Neural progenitor cell (in vitro differentiated cells): ENCODE data around the gene CIITA. TPM values are rescaled to one million over a fixed set of nuclear protein-coding genes. Genes with fewer than 3 reads are reported as not detected.

Source experiments
- DNase-seq: peaks from one replicate; pipeline ENCODE4 v3.0.0-alpha.2; 2016; ENCODE audit warnings: low spot score
- H2AFZ ChIP-seq: fragments of 200-600 bp; sonication (generic); replicated peaks from 2 replicates; pipeline ENCODE4 v1.6.1; 2016; ENCODE audit warnings: antibody characterized with exemption
- H3F3A ChIP-seq: fragments of 200-600 bp; sonication (generic); 2 replicates; pipeline ENCODE4 v1.6.1; 2016; ENCODE audit warnings: antibody characterized with exemption, low read depth
- H3K27ac ChIP-seq: fragments of 200-600 bp; sonication (generic); 2 replicates; pipeline ENCODE4 v1.5.1; 2016; ENCODE audit warnings: mild to moderate bottlenecking
- H3K27me3 ChIP-seq: fragments of 200-600 bp; sonication (generic); 2 replicates; pipeline ENCODE4 v1.6.1; 2016; ENCODE audit warnings: mild to moderate bottlenecking, moderate library complexity
- H3K36me3 ChIP-seq: fragments of 200-600 bp; sonication (generic); 2 replicates; pipeline ENCODE4 v1.5.1; 2016
- H3K4me1 ChIP-seq: fragments of 200-600 bp; sonication (generic); 2 replicates; pipeline ENCODE4 v1.6.1; 2016; ENCODE audit warnings: mixed run types
- H3K4me2 ChIP-seq: fragments of 200-600 bp; sonication (generic); 2 replicates; pipeline ENCODE4 v1.6.1; 2016
- H3K4me3 ChIP-seq: fragments of 200-600 bp; sonication (generic); 2 replicates; pipeline ENCODE4 v1.5.1; 2016
- H3K79me2 ChIP-seq: fragments of 200-600 bp; sonication (generic); 2 replicates; pipeline ENCODE4 v1.6.1; 2016; ENCODE audit warnings: low read depth
- H3K9ac ChIP-seq: fragments of 200-600 bp; sonication (generic); 2 replicates; pipeline ENCODE4 v1.6.1; 2016
- H3K9me3 ChIP-seq: fragments of 200-600 bp; sonication (generic); 2 replicates; pipeline ENCODE4 v1.5.1; 2016; ENCODE audit warnings: low read depth
- H4K20me1 ChIP-seq: fragments of 200-600 bp; sonication (generic); 2 replicates; pipeline ENCODE4 v1.6.1; 2016; ENCODE audit warnings: low read depth
- H3K27ac Mint-ChIP-seq: 3 replicates; pipeline ENCODE4 v1.8.0; 2021; ENCODE audit warnings: mixed read lengths
- H3K27me3 Mint-ChIP-seq: 2 replicates; pipeline ENCODE4 v1.8.0; 2022; ENCODE audit warnings: low read depth, mild to moderate bottlenecking, inconsistent platforms, moderate library complexity, mixed read lengths; ENCODE audit not compliant: insufficient read depth
- H3K36me3 Mint-ChIP-seq: 3 replicates; pipeline ENCODE4 v1.8.0; 2021; ENCODE audit warnings: mixed read lengths
- H3K4me1 Mint-ChIP-seq: 3 replicates; pipeline ENCODE4 v1.8.0; 2021; ENCODE audit warnings: mixed read lengths
- H3K4me3 Mint-ChIP-seq: 3 replicates; pipeline ENCODE4 v1.8.0; 2021; ENCODE audit warnings: mild to moderate bottlenecking, moderate library complexity, mixed read lengths
- H3K9me3 Mint-ChIP-seq: 3 replicates; pipeline ENCODE4 v1.8.0; 2020; ENCODE audit warnings: mixed read lengths
- CTCF ChIP-seq: fragments of 200-600 bp; sonication (generic); IDR thresholded peaks from 2 replicates; pipeline ENCODE4 v1.5.1; 2017; ENCODE audit warnings: antibody characterized with exemption, mild to moderate bottlenecking
- EZH2 ChIP-seq: fragments of 200-600 bp; sonication (generic); IDR thresholded peaks from 2 replicates; pipeline ENCODE4 v1.6.1; 2017; ENCODE audit warnings: antibody characterized with exemption, mild to moderate bottlenecking, moderate library complexity
- EZH2phosphoT487 ChIP-seq: fragments of 200-600 bp; sonication (generic); IDR thresholded peaks from 2 replicates; pipeline ENCODE4 v1.6.1; 2017; ENCODE audit warnings: antibody characterized with exemption
- total RNA-seq: library from RNA; depleted of rRNA; stranded (reverse); fragments of >200 nt; gene quantifications from 2 replicates; pipeline ENCODE4 v1.2.3, GENCODE V29; 2015; ENCODE audit warnings: low replicate concordance

Gene CIITA
- total RNA-seq, 1 donor from 2014 or later, result not detected

GRCh38 chr16:10868596-10869469 is 8.2 kb upstream of the CIITA start:
- Histone ChIP-seq H3K9me3 (no peaks in the 10 kb centered on the region), H3K27me3 (peaks cover 13% of the 10 kb centered on the region), H2AFZ (no peak overlapping the region), H3K4me2 (no peak overlapping the region), H3K9ac (no peak overlapping the region), H4K20me1 (no peaks in the 10 kb centered on the region), H3K36me3 (no peaks in the 10 kb centered on the region), H3K79me2 (no peaks in the 10 kb centered on the region), H3K27ac (no peak overlapping the region), H3K4me1 (no peaks in the 10 kb centered on the region), H3F3A (no peaks in the 10 kb centered on the region), H3K4me3 (no peak overlapping the region)
- H3K27me3 Mint-ChIP-seq, result peaks cover 8% of the 10 kb centered on the region
- no peaks in the 10 kb centered on the region for H3K9me3 Mint-ChIP-seq
- H3K4me3 Mint-ChIP-seq, result no peak overlapping the region
- DNase-seq, result no peak
- H3K4me1 Mint-ChIP-seq, result no peaks in the 10 kb centered on the region
- H3K27ac Mint-ChIP-seq, result no peak overlapping the region
- H3K36me3 Mint-ChIP-seq, result no peaks in the 10 kb centered on the region
- TF ChIP-seq EZH2phosphoT487, result no peak
- TF ChIP-seq CTCF, result no peak
- no peak for TF ChIP-seq EZH2

- H3K36me3 Mint-ChIP-seq, result no peaks in the 10 kb centered on the region
- Histone ChIP-seq H3K9me3 (no peaks in the 10 kb centered on the region), H3K36me3 (no peaks in the 10 kb centered on the region), H3F3A (no peaks in the 10 kb centered on the region), H2AFZ (no peak overlapping the region), H4K20me1 (no peaks in the 10 kb centered on the region), H3K4me3 (no peak overlapping the region), H3K79me2 (no peaks in the 10 kb centered on the region), H3K27ac (no peak overlapping the region), H3K9ac (no peak overlapping the region), H3K4me2 (no peak overlapping the region), H3K4me1 (no peaks in the 10 kb centered on the region), H3K27me3 (peaks cover 13% of the 10 kb centered on the region)
- no peaks in the 10 kb centered on the region for H3K9me3 Mint-ChIP-seq
- H3K4me3 Mint-ChIP-seq, result no peak overlapping the region
- TF ChIP-seq CTCF (no peak), EZH2phosphoT487 (no peak), EZH2 (no peak)
- DNase-seq, result no peak
- H3K27ac Mint-ChIP-seq, result no peak overlapping the region
- H3K27me3 Mint-ChIP-seq, result peaks cover 8% of the 10 kb centered on the region
- H3K4me1 Mint-ChIP-seq, result no peaks in the 10 kb centered on the region
Measured at GRCh38 chr16:10870137-10870776, 6.7 kb upstream of the CIITA start.

GRCh38 chr16:10870808-10871156 is 6.2 kb upstream of the CIITA start:
- Histone ChIP-seq H3K27ac (no peak overlapping the region), H3K9me3 (no peaks in the 10 kb centered on the region), H3K4me1 (no peaks in the 10 kb centered on the region), H3K27me3 (peaks cover 13% of the 10 kb centered on the region), H4K20me1 (no peaks in the 10 kb centered on the region), H3K79me2 (no peaks in the 10 kb centered on the region), H3K9ac (no peak overlapping the region), H3K36me3 (no peaks in the 10 kb centered on the region), H3K4me2 (no peak overlapping the region), H3K4me3 (no peak overlapping the region), H2AFZ (no peak overlapping the region), H3F3A (no peaks in the 10 kb centered on the region)
- no peaks in the 10 kb centered on the region for H3K4me1 Mint-ChIP-seq
- no peak overlapping the region for H3K27ac Mint-ChIP-seq
- no peaks in the 10 kb centered on the region for H3K36me3 Mint-ChIP-seq
- DNase-seq, result no peak
- no peak overlapping the region for H3K4me3 Mint-ChIP-seq
- H3K27me3 Mint-ChIP-seq, result peaks cover 8% of the 10 kb centered on the region
- no peak for TF ChIP-seq EZH2phosphoT487
- H3K9me3 Mint-ChIP-seq, result no peaks in the 10 kb centered on the region
